ENCODE measurements around the gene DST.

DST gene

DNA sequence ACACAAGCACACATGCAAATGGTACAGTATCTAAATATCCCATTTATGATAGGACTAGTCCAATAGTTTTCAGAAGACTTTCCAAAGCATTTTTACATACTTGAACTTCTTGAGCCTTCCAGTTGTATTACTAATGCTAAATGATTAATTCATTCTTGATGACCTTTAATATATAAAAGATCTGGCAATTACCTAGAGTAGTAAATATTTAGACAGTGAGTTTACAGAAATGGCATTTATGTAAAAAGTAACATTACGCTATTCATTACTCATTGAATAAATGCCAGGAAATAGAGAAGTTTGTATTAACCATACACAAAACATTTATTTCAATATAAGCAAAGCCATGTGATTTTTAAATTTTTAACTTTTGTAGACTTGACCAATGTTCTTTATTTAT is 158.8 kb downstream of the DST start:
- DNase-seq (ENCODE audit: low read depth, low spot score): no peak

DNA sequence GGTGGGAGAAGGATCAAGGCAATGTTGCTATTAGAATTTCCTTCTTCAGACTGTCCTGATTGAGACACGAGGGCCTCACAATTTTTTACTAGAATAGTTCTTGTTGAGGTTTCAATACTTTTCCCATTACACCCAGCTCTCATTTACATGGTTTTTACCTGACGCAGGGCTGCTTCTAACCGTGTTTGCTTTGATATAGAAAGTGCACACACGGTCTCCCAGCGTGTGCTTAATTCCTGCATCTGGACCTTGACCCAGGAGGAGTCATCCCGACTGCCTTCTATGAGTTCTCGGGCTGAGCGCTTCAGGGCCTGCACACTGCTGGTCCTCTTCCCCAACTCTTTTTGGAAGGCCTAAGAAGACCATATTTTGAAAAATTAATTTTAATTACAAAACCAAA is 160.2 kb downstream of the DST start:
- DNase-seq (ENCODE audit: low read depth, low spot score): no peak

DNA sequence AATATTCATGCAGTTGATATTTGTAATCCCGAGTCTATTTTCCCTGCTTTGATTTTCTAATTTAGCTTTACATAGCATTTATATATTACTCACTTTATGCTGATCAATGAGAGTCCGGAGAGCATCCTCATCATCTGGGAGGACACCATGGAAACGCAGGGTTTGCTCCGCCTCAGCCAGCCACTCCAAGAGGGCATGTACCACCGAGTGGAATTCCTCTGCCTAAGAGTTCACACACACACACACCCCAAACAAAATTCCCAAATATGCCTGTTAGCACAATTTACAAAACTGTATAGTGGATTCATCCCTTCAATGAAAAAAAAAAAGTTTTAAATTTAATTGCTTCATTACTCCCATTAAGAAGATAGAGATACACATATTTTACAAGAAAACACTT is 160.7 kb downstream of the DST start:
- DNase-seq (ENCODE audit: low read depth, low spot score): no peak

DNA sequence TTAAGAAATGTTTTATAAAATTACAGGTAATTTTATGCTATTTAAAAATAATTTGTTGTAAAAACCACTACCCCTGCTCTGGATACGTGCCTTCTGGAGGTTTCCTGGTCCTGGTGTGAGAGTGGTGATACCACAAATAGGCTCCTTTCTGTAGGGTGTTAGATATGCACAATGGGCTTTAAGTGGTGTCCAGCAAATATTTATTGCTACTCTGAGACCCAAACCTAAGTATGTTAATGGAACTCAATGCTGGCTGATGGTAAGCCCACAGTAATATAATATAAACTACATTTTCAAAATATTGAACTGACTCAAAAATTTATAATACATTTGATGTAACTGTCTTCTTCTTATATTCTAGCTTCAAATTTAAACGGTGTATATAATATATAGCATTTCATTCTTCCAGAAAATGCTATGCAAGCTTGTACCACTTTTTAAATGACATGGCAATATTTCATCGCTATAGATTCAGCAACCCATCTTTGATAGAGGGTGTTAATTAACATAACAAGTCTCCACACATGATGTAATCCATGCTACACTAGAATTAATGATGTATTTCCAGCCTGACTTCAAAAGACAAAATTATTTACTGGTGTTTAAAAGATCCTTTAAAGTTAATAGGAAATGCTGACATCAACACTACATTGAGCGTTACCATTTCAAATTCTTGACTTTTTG is 161.9 kb downstream of the DST start:
- DNase-seq (ENCODE audit: low read depth, low spot score): no peak

DNA sequence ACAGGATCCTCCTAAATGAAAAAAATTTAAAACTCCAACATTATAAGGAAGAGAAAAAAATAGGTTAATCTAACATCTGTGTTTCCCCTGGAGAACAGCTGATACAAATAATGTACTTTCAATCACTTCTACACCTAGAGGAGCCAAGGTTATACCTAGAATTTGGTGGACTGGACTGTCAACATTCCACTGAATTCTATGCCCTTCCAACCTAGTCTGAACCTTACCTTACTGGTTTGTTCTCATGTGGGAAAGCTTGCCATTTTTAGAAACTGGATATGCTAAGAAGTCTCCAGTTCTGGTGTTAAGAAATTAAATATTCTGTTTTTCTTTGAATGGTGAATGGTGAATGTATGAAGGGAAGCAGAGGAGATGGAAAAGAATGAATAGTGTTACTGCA is 162.4 kb downstream of the DST start:
- no peak for DNase-seq (ENCODE audit: low read depth, low spot score)

DNA sequence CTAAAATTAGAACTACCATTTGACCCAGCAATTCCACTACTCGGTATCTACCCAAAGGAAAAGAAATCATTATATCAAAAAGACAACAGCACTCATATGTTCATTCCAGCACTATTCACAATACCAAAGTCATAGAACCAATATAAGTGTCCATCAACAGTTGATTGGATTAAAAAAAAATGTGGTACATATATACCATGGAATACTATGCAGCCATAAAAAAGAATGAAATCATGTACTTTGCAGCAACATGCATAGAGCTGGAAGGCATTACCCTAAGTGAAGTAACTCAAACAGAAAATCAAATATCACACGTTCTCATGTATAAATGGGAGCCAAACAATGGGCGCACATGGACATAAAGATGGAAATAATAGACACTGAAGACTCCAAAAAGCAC is 163.3 kb downstream of the DST start:
- DNase-seq (ENCODE audit: low read depth, low spot score): no peak

DNA sequence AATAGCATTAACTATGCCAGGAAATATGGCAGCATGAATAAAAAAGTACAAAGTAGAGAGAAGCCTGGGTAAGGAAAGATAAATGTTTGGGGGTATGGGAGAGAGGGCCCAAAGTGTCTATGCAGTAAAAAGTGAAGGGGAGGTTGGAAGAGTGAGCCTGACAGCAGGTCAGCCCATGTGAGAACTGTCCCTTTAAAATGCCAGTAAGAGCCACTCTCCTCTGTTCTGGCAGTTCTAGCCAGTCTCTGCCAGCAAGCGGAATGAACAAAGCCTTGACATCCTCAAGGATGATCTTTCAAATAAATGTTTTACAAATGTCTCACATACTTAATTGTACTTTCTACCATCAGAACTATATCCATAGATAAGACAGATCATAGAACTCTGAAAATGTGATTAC is 164.5 kb downstream of the DST start:
- no peak for DNase-seq (ENCODE audit: low read depth, low spot score)

DNA sequence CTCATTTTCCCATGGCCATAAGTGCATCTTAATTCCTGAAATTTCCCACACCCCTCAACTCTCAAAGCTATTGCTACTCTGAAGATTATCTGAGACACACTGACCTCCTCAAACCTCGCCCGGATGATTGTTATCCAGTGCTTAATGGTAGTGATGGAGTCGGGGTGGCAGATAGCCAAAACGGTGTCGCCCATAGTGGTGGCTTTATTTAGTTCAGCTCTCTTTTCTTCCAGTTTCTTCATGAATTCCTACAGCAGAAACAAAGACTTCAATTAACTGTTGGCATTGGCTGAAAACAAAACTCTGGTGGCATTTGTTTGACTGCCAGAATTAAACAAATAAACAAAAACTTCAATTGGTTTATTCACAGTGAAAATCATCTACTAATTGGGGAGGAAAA is 165.4 kb downstream of the DST start:
- no peak for DNase-seq (ENCODE audit: low read depth, low spot score)

DNA sequence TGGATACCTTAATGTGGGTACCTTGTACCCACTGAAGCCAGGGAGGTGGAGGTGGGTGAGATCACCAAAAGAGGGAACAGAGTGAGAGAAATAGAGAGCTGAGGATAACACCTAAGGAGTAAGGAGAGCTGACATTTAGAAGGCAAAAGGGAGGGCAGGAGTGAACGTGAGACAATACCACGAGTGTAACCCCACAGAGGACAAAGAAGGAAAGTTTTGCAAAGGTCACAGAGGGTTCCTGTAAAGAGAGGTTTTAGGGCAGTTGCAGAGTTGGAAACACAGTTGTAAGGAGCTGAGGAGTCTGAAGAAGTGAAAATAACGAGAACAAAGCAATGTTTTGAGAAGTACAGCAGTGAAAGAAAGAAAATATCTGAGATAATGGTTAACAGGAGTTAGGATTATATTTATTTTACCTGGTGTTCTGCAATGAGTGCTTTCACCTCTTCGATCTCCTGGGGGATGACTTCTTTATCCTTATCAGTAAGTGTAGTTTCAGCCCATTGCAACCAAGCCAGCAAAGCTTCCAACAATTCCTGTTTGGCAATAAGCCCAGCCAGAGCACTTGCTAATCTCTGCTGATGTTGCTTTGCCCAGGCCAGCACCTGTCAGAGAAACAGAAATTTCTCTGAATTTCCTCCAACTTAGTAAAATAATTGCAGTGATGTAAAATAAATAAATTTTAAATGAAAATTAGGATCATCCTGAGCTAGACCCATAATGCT is 166.8 kb downstream of the DST start:
- DNase-seq (ENCODE audit: low read depth, low spot score): no peak

DNA sequence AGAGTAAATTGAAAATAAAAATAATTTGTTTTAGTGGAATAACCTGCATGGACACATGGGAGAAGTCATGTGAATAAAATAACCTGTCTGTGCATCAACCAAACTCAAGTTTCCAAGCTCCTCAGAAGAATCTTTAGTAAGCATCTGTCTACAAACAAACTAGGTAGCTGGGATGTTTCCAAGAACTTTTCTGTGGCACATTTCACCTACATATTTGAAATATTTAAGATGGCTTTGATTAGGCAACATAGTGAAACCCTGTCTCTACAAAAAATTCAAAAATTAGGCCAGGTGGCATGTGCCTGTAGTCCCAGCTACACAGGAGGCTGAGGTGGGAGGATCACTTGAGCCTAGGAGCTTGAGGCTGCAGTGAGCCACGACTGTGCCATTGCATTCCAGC is 168.2 kb downstream of the DST start:
- no peak for DNase-seq (ENCODE audit: low read depth, low spot score)

DNA sequence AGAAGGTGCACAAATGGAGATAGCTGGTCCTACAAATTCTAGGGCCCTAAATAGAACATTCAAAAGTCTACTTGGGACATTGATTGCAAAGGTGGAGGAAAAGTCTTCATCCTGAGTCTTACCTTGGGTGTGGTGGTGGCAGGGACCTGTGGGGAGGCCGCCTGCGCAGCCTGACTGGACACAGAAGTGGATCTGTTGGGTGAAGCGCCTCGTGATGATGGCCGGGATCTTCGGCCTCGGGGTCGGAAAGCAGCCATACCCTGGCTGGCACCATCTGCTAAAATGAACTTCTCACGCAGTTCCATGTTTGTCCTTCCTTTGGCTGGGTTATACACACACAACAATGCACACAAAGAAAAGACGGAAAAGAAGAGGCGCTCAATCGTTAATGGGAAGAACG is 179.2 kb downstream of the DST start:
- DNase-seq (ENCODE audit: low read depth, low spot score): no peak

DNA sequence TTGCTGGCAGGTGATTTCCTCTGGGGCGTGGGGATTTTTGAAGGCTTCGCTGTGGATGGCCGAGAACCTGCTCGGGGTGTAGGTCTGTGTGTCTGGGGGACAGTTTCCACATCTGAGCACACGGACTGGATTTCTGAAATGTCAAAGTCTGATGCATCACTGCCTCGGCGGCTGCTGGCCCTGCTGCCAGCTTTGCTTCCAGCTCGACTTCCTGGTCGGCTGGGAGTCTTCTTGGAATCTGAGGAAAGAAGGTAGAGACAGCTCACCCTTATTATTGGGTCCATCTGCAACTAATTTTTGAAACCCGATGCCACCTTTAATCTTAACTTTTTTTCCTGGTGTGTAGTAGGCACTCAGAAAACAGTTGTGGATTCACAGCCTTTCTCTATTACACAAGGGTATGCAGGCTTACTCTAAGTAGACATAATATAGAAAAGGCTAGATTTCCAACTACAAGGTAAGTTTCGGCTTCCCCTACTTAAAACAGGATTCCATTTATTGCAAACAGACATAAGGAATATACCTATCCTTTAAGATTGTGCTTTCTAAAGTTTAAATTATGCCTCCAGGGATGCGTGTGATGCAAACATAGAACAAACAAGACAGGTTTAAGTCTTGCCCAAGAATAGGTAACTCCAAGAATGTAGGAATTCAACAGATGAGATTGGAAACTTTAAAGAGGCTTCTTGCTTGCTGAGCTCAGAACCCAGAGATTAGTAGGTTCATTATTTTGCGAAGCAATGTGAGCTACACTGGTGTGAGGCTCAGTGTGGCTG is 183.5 kb downstream of the DST start:
- no peak for DNase-seq (ENCODE audit: low read depth, low spot score)

DNA sequence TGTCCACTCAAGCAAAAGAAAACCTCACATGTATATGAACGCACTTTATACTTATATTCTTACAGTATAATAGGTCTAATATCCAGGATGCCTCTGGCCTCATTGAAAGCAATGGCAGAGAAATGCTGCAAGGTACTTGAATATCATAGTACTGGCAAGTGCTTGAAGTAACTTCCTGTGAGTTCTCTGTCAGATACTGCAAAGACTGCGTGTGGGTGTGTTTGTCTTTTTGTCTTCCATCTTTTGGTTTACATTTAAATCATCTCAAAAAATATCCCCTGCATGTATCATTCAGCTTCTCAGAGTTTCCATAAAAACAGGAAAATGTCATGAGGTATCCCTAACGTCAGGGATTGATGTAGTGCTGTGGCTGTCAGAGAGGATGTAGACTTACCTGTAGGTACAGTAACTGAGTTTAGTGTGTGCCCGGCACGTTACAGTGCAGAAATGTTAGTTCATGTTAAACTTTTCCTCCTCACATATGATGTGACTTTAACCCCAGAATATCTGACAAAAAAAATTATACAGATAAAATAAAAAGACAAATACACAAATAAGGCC is 184.3 kb downstream of the DST start:
- DNase-seq (ENCODE audit: low read depth, low spot score): no peak

DNA sequence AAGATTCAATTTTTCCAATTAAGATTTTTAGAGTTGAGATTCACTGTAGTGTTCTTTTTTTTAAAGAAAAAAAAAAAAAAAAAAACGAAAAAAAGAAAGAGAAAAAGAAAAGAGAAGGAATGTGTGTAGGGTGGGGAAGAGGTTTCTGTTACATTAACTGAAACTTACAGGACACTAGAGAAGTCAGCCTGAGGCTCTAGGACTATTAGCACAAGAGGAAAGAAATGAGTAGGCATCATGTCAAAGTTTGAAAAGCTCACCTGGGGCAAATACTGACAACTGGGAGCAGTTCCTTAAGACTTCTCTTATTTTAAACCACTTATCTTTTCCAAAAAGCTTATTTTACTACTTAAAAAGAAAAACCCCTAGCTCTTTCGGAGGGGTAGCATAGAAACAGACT is 185.9 kb downstream of the DST start:
- no peak for DNase-seq (ENCODE audit: low read depth, low spot score)

DNA sequence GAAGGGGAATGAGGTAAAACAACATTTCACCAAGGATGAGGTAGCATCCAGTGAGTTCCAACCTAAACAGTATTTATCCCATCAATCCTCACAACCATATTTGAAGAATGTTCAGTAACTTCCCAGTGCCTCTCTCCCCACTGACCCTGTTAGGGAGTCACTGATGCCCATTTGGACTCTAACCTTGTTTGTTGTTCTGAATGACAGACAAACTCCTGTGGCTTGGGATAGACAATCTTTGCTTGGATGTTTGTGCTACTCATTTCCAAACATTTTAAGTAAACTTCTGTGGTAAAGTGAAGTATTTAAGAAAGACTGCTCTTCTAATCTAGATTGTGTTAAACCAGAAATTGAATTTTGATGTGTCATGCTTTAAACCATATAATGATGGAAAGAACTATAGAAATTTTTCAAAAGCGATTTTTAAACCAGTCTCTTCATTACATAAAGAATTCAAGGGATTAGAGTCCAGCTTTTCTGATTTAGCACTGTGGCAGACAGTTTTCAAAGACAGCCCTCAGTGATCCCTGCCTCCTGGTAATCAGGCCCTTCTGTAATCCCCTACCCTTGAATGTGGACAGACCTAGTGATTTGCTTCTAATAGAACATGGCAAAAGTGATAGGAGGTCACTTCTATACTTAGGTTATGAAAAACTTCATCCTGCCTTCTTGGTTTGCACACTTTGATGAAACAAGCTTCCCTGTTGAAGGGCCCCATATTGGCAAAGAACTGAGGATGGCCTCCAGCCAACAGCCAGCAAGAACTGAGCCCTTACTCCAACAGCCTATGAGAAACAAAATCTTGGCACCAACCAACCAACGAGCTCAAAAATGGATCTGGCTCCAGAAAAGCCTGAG is 191.6 kb downstream of the DST start:
- DNase-seq (ENCODE audit: low read depth, low spot score): no peak

DNA sequence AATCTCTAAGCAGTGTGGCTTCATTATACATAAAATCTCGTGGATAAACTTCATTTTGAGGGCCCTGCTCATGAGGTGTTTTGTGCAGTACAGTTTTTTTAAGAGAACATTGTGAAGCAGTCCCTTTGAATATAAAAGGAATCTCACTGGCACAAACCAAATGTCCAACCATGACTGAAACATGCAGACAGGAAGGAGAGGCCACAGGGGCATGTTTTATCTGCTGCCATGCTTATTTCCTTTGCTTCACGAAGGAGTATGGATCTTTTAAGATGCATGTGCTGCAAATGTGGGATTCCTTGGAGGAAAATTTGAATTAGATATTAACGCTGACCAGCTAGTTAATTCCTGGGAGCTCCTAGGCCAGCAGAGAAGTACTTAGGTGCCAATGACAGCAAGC is 192.3 kb downstream of the DST start:
- DNase-seq (ENCODE audit: low read depth, low spot score): no peak

DNA sequence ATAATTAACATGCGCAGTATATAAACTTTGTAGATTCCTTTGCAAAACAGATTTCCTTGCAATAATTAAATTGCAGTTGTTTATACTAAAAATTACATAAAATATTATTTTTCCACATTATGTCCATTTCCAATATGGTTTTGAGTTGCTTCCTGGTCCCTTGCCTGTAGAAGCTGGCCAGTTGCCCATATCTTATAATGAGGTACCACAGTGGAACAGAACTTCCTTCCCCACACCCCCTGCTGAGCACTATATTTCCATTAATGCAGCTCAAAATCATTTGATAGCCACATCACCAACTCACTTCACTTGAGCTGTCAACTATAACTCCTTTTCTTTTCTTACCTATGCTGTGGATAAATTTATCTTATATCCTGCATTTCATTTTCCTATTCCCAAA is 194.6 kb downstream of the DST start:
- no peak for DNase-seq (ENCODE audit: low read depth, low spot score)

DNA sequence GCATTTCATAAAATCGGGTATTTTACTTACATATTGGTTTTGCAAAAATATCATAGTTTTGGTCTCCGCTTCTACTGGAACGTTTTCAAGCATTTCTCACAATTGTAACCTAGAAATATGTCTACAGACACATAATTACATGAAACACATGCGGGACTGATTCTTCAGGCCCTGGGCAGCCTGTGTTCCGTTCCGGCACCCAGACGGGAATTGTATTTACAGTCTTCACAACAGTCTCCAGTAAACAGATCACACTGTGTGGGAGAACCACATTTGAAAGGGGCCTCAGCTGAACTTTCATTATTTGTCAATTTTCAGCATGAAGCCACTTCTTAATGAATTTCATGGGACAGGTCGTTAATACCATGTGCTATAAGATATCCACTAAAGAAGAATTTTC is 196.9 kb downstream of the DST start:
- no peak for DNase-seq (ENCODE audit: low read depth, low spot score)

DNA sequence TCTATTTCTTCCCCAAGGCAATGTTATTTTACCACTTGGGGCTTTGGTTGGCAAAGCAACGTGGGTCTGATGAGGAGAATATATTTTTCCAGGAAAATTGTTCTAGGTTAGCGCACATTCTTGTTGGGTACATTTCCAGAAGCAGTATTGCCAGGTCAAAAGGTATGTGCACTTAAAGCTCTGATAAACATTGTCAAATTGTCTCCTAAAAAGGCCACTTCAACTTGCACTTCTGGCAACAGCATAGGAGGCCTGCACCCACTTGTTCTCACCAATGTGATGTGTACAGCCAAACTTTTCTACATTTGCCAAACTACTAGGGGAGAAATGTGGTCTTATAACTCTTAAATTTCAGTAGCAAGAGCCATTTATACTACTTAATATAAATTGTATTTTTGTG is 197.8 kb downstream of the DST start:
- DNase-seq (ENCODE audit: low read depth, low spot score): no peak

DNA sequence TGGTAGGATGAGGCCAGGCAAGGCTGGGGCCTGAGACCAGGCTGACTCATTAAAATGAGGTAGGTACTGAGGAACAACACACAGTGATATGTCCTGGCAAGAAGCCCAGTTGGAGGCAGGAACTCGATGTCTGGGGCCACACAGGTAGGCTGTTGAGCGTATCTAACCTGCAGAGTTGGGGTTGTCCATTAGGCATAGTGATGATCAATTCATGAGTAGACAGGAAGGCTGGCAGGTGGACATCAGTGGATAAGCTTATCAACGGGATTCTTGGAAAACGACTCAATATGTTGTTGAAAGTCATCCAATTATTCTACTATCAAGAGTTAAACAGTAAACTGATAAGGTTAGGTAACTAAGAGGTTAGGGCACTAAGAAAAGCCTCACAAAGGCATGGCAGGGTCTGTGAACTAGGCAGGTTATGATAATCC is 202.1 kb downstream of the DST start:
- no peak for DNase-seq (ENCODE audit: low read depth, low spot score)

DNA sequence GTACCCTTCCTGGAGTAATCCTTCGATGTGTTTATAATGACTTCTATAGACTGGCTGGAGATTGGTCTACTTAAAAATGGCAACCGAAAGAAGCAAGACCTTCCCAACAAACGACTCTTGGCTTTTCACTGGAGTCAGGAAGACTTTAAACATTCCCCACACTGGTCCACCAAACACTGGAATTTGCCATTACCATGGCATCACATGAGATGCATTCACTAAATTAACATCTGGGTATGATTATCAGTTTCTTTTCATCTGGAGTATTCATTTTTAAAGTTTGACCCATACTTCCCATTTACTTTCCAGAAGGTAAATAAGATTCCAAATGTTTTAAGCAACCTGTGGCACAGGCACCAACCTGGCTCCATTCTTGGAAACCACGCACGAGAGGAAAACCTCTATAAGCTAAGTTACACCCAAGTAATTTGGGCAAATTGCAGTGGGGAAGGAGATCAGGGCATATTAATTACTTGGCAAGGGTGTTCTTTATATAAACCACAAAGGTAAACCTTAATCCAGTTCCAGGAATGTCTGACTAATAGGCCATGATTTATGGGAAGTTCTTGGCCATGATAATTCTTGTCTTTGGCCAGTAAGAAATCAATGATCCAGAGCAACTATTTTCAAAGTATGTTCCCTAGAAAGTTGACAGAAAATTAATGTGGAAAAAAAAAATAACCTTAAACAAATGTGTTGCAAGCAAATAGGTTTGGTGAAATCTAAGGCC is 205.4 kb downstream of the DST start:
- DNase-seq (ENCODE audit: low read depth, low spot score): no peak

Data from ELF-1 (cell line).